Smooth muscle cell (in vitro differentiated cells): ENCODE data around the gene SPATA17. TPM values are rescaled to one million over a fixed set of nuclear protein-coding genes. Genes with fewer than 3 reads are reported as not detected.

Source experiments
- DNase-seq: peaks from one replicate; lab custom pipeline; 2025; ENCODE audit not compliant: unreplicated experiment; lab: John Stamatoyannopoulos, UW
- H2AFZ ChIP-seq: fragments of 200-600 bp; sonication (generic); 2 replicates; pipeline ENCODE4 v1.6.0; 2016; ENCODE audit warnings: antibody characterized with exemption, low read depth, mild to moderate bottlenecking
- H3F3A ChIP-seq: fragments of 200-600 bp; sonication (generic); 2 replicates; pipeline ENCODE4 v1.6.0; 2017; ENCODE audit warnings: antibody characterized with exemption, low read depth
- H3K27ac ChIP-seq: fragments of 200-600 bp; sonication (generic); 2 replicates; pipeline ENCODE4 v1.5.1; 2016; ENCODE audit warnings: low read depth, mild to moderate bottlenecking
- H3K27me3 ChIP-seq: fragments of 200-600 bp; sonication (generic); 2 replicates; pipeline ENCODE4 v1.6.1; 2016; ENCODE audit warnings: low read depth, mild to moderate bottlenecking
- H3K36me3 ChIP-seq: fragments of 200-600 bp; sonication (generic); 2 replicates; pipeline ENCODE4 v1.5.1; 2016; ENCODE audit warnings: low read depth
- H3K4me1 ChIP-seq: fragments of 200-600 bp; sonication (generic); 2 replicates; pipeline ENCODE4 v1.5.1; 2016; ENCODE audit warnings: low read depth
- H3K4me2 ChIP-seq: fragments of 200-600 bp; sonication (generic); 2 replicates; pipeline ENCODE4 v1.6.0; 2016; ENCODE audit warnings: mild to moderate bottlenecking
- H3K4me3 ChIP-seq: fragments of 200-600 bp; sonication (generic); 2 replicates; pipeline ENCODE4 v1.5.1; 2016; ENCODE audit warnings: mild to moderate bottlenecking
- H3K79me2 ChIP-seq: fragments of 200-600 bp; sonication (generic); 2 replicates; pipeline ENCODE4 v1.6.0; 2016; ENCODE audit warnings: low read depth, mild to moderate bottlenecking
- H3K9ac ChIP-seq: fragments of 200-600 bp; sonication (generic); 2 replicates; pipeline ENCODE4 v1.6.0; 2016; ENCODE audit warnings: low read depth
- H3K9me3 ChIP-seq: fragments of 200-600 bp; sonication (generic); replicated peaks from 2 replicates; pipeline ENCODE4 v1.5.1; 2016; ENCODE audit warnings: low read depth
- H4K20me1 ChIP-seq: fragments of 200-600 bp; sonication (generic); 2 replicates; pipeline ENCODE4 v1.6.0; 2016; ENCODE audit warnings: low read depth
- WGBS: methylation state at CpG from one replicate; pipeline ENCODE4 v1.1.7; 2016; ENCODE audit warnings: low lambda C conversion rate; 5-methylcytosine and 5-hydroxymethylcytosine counted together
- polyA plus RNA-seq: library from polyadenylated mRNA; unstranded; fragments of >200 nt; fragmentation: Nextera tagmentation; extraction: Ambion mirVana; gene quantifications from 2 replicates; pipeline ENCODE4 v1.2.1, GENCODE V29; 2016
- total RNA-seq: library from RNA; depleted of rRNA; stranded (reverse); fragments of >200 nt; gene quantifications from 2 replicates; pipeline ENCODE4 v1.2.3, GENCODE V29; 2014
- TF ChIP-seq, protein P1 (sequence below): fragments of 200-600 bp; sonication (generic); IDR thresholded peaks from 2 replicates; pipeline ENCODE4 v1.5.1; 2017; ENCODE audit warnings: borderline replicate concordance, mild to moderate bottlenecking, antibody characterized with exemption; ENCODE audit not compliant: insufficient read depth, poor library complexity, severe bottlenecking

The SPATA17 gene
- total and polyA plus RNA-seq, 2 experiments from 2014 or later: 0.13 to 1.6 TPM

DNA sequence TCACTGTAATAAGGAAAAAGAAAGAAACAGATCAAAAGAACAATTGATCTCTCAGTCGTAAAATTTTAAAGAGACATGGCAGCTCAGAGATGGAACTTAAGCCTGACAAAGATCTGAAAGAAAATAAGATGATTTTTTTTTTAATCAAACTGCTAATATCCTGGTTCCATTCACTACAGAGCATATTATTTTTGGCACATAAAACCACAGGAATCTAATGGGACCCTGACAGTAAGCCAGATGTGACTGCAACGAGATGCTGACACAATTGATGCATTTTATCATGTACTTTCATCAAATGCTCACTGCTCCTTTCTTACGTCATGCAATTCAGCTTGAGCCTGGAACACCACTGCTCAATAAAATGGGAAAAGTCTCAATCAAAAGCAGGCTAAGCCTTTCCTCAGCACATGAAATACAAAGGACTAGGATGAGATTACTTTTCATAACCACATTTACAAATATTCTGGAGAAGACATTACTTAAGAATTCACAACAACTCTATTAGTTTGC lies 16.9 kb upstream of the SPATA17 start:
- Histone ChIP-seq H3K36me3 (no peaks in the 10 kb centered on the region), H2AFZ (no peak overlapping the region), H3K27me3 (no peaks in the 10 kb centered on the region), H3K9me3 (no peaks in the 10 kb centered on the region), H3K4me1 (no peaks in the 10 kb centered on the region), H3K79me2 (peaks cover 12% of the 10 kb centered on the region), H3K4me2 (no peak overlapping the region), H3F3A (no peaks in the 10 kb centered on the region), H3K27ac (no peak overlapping the region), H4K20me1 (peaks cover 51% of the 10 kb centered on the region), H3K9ac (no peak overlapping the region), H3K4me3 (no peak overlapping the region)
- TF ChIP-seq, protein P1, sequence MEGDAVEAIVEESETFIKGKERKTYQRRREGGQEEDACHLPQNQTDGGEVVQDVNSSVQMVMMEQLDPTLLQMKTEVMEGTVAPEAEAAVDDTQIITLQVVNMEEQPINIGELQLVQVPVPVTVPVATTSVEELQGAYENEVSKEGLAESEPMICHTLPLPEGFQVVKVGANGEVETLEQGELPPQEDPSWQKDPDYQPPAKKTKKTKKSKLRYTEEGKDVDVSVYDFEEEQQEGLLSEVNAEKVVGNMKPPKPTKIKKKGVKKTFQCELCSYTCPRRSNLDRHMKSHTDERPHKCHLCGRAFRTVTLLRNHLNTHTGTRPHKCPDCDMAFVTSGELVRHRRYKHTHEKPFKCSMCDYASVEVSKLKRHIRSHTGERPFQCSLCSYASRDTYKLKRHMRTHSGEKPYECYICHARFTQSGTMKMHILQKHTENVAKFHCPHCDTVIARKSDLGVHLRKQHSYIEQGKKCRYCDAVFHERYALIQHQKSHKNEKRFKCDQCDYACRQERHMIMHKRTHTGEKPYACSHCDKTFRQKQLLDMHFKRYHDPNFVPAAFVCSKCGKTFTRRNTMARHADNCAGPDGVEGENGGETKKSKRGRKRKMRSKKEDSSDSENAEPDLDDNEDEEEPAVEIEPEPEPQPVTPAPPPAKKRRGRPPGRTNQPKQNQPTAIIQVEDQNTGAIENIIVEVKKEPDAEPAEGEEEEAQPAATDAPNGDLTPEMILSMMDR: no peak
- 89% methylated on average over 3 of the region's 3 CpGs for WGBS
- DNase-seq: no peak

DNA sequence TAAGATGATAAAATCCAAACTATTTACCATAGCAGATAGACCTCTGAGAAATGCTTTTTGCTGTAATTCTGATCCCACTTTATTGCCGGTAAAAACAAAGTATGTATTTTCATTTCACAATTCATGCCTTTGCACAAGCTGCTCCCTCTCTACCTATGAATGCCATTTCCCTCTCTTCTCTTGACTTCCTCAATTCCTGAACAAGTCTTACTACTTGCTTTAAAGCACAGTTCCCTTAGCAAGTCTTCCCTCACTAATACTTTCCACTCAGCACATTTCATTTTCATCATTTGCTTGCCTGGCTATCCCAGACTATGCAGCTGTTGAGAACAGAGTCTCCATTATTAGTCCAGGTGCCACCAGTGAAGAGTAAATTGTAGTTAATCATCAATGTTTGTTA lies 14.0 kb upstream of the SPATA17 start:
- Histone ChIP-seq H3K36me3 (peaks cover 7% of the 10 kb centered on the region), H3K9ac (no peak overlapping the region), H4K20me1 (peaks cover 67% of the 10 kb centered on the region), H3K4me1 (no peaks in the 10 kb centered on the region), H3K4me3 (no peak overlapping the region), H3K27ac (no peak overlapping the region), H3K79me2 (peaks cover 18% of the 10 kb centered on the region), H3K9me3 (no peaks in the 10 kb centered on the region), H3F3A (no peaks in the 10 kb centered on the region), H3K4me2 (no peak overlapping the region), H2AFZ (no peak overlapping the region), H3K27me3 (no peaks in the 10 kb centered on the region)
- 67% methylated on average over 1 of the region's 1 CpG for WGBS
- DNase-seq: no peak
- TF ChIP-seq, protein P1: no peak

DNA sequence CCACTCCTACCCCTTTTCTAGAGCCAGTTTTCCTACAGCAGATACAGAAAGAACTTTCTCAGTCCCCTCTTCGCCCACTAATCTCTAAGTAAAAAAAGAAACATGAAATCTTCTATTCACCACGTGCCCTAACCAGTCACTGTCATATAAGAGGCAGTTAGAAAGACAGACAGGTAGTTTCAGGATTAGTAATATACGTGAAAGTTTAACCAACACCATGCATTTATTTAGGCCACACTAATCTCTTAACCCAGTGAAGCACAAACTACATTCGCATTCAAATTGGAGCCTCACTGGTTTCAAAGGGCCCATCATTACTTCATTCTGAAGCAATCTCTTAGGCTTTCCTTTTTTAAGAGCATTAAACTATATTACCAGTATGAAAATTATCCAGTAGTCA lies 10.3 kb upstream of the SPATA17 start:
- H3K9ac ChIP-seq: no peak overlapping the region
- no peak overlapping the region for H3K27ac ChIP-seq
- no peak for DNase-seq
- peaks cover 7% of the 10 kb centered on the region for H3K36me3 ChIP-seq
- no peaks in the 10 kb centered on the region for H3F3A ChIP-seq
- H4K20me1 ChIP-seq: peaks cover 87% of the 10 kb centered on the region
- TF ChIP-seq, protein P1: no peak
- H2AFZ ChIP-seq: no peak overlapping the region
- WGBS: 93% methylated on average over 4 of the region's 4 CpGs
- H3K4me3 ChIP-seq: no peak overlapping the region
- no peaks in the 10 kb centered on the region for H3K27me3 ChIP-seq
- no peaks in the 10 kb centered on the region for H3K4me1 ChIP-seq
- H3K9me3 ChIP-seq: no peaks in the 10 kb centered on the region
- H3K4me2 ChIP-seq: no peak overlapping the region
- peaks cover 55% of the 10 kb centered on the region for H3K79me2 ChIP-seq

DNA sequence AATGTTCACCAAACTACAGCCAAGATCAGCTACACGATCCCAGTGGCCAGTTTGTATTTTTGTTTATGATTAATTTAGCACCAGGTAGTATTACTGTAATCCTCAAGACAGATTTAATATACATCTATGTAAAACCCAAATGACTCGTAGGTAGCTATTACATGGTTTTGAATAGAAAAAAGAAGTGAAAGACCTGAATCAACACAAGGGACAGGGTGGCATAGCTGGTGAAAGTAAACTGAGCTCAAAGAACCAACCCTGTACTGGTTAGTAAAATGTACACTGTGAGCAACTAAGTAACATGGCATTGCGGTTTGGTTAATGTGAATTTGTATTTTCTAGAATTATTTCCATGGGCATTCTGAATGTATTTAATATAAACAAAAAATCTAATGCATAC lies 9.1 kb upstream of the SPATA17 start:
- no peak overlapping the region for H2AFZ ChIP-seq
- TF ChIP-seq, protein P1: no peak
- 98% methylated on average over 3 of the region's 3 CpGs for WGBS

More for the DNA sequence above, 9.1 kb upstream of the SPATA17 start:
- Histone ChIP-seq H3K9ac (no peak overlapping the region), H3K9me3 (no peaks in the 10 kb centered on the region), H3K4me1 (no peaks in the 10 kb centered on the region), H3K79me2 (peaks cover 60% of the 10 kb centered on the region), H3K27ac (no peak overlapping the region), H3F3A (no peaks in the 10 kb centered on the region), H3K4me2 (no peak overlapping the region), H3K27me3 (no peaks in the 10 kb centered on the region), H3K4me3 (no peak overlapping the region), H4K20me1 (peaks cover 89% of the 10 kb centered on the region), H3K36me3 (peaks cover 7% of the 10 kb centered on the region)
- DNase-seq: no peak
